ENCODE results near the gene SLC4A4. TPM values are rescaled to one million over a fixed set of nuclear protein-coding genes. Genes with fewer than 3 reads are reported as not detected.

SLC4A4 gene
- total and polyA plus RNA-seq, 2 of the 8 experiments (the other 6 are each of a cell fraction or from before 2014, with no cell fraction given): 0.67 to 2.8 TPM

- Histone ChIP-seq H3K23me2 (ENCODE audit: low read depth, low read length) (no peaks in the 10 kb centered on the region), H3K36me3 (ENCODE audit: control insufficient read depth in 2 of 4, insufficient read depth in 4 of 4, low read length in 3 of 4) (no peaks in the 10 kb centered on the region), H3K9me3 (ENCODE audit: insufficient read depth in 2 of 2, low read depth in 1 of 2, low read length in 1 of 2) (no peaks in the 10 kb centered on the region), H3K9ac (replicated peaks in 1 of 4; ENCODE audit: extremely low read depth in 1 of 4, low read depth in 3 of 4, low read length in 3 of 4) (no peak overlapping the region), H3K56ac (replicated peaks; ENCODE audit: insufficient read length, low read depth, low read length) (no peak overlapping the region), H4K5ac (ENCODE audit: insufficient read length, low read depth, low read length) (no peak overlapping the region), H3K4me2 (ENCODE audit: insufficient read depth in 1 of 2, low read depth in 2 of 2, low read length in 2 of 2) (no peak overlapping the region), H4K91ac (replicated peaks; ENCODE audit: insufficient read length, low read length) (no peak overlapping the region), H3K79me1 (ENCODE audit: low read depth, low read length) (no peaks in the 10 kb centered on the region), H2BK5ac (ENCODE audit: low read depth, low read length) (no peak overlapping the region), H2AK5ac (ENCODE audit: low read depth, low read length) (no peak overlapping the region), H3K4me3 (ENCODE audit: extremely low read depth in 1 of 4, insufficient read depth in 2 of 4, low read depth in 3 of 4, low read length in 4 of 4) (no peak overlapping the region), H3K4me1 (replicated peaks in 1 of 4; ENCODE audit: control insufficient read depth in 3 of 4, insufficient read depth in 4 of 4, low read length in 3 of 4) (0 out of 7 replicates have a peak, but pooled peaks cover 0 to 2% (median 0%) of the 10 kb centered on the region in 4 experiments), H3K27me3 (replicated peaks in 1 of 4; ENCODE audit: control insufficient read depth in 3 of 4, extremely low read depth in 1 of 4, insufficient read depth in 3 of 4, low read length in 3 of 4) (no peaks in the 10 kb centered on the region), H2BK12ac (ENCODE audit: low read depth, low read length) (no peak overlapping the region), H3K27ac (ENCODE audit: low read depth, low read length) (no peak overlapping the region), H4K8ac (ENCODE audit: extremely low read depth, insufficient read depth, low read length) (no peak overlapping the region), H3K4ac (replicated peaks; ENCODE audit: insufficient read length, low read depth, low read length) (no peak overlapping the region), H2BK120ac (replicated peaks; ENCODE audit: low read depth, low read length) (no peak overlapping the region), H3K18ac (ENCODE audit: extremely low read depth, low read length) (no peak overlapping the region), H3K14ac (ENCODE audit: insufficient read length) (no peak overlapping the region), H2AFZ (ENCODE audit: low read length) (no peak overlapping the region), H2BK20ac (ENCODE audit: low read length) (no peak overlapping the region), H4K20me1 (replicated peaks in 1 of 2; ENCODE audit: control insufficient read depth in 1 of 2, insufficient read depth in 2 of 2, low read length in 2 of 2) (no peaks in the 10 kb centered on the region), H3K79me2 (ENCODE audit: control insufficient read depth in 1 of 2, insufficient read depth in 2 of 2, low read length in 2 of 2) (no peaks in the 10 kb centered on the region; a peak in 1 of 4 replicates), H2BK15ac (ENCODE audit: low read length) (no peak overlapping the region), H3K23ac (ENCODE audit: insufficient read length) (no peak overlapping the region)
- no peak for FAIRE-seq
- ChIA-PET POLR2A (ENCODE audit: partially characterized antibody) (no interaction called here), CTCF (ENCODE audit: partially characterized antibody) (interaction anchor here (0.7 to 1.7 kb wide), 9 partner anchors 8 to 313 kb away, joined by 3 to 10 read pairs (median 3); no protein-coding TSS in a partner anchor)
- 86% methylated on average over 4 of the region's 4 CpGs; no CpG with 5 or more reads in 1 of the 2 experiments for WGBS, 2 experiments (ENCODE audit: extremely low coverage in 1 of 2, insufficient coverage in 1 of 2, insufficient read length in 1 of 2, insufficient replicate concordance in 2 of 2, low coverage in 1 of 2, low lambda C conversion rate in 2 of 2, missing lambda C conversion rate in 1 of 2)
- DNase-seq (ENCODE audit: low read depth in 1 of 2, low spot score in 2 of 2): no peak
- TF ChIP-seq, protein P1, sequence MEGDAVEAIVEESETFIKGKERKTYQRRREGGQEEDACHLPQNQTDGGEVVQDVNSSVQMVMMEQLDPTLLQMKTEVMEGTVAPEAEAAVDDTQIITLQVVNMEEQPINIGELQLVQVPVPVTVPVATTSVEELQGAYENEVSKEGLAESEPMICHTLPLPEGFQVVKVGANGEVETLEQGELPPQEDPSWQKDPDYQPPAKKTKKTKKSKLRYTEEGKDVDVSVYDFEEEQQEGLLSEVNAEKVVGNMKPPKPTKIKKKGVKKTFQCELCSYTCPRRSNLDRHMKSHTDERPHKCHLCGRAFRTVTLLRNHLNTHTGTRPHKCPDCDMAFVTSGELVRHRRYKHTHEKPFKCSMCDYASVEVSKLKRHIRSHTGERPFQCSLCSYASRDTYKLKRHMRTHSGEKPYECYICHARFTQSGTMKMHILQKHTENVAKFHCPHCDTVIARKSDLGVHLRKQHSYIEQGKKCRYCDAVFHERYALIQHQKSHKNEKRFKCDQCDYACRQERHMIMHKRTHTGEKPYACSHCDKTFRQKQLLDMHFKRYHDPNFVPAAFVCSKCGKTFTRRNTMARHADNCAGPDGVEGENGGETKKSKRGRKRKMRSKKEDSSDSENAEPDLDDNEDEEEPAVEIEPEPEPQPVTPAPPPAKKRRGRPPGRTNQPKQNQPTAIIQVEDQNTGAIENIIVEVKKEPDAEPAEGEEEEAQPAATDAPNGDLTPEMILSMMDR (IDR thresholded peaks at IDR 0.05; ENCODE audit: control extremely low read depth in 1 of 3, insufficient read depth in 1 of 3, low read depth in 1 of 3, low read length in 3 of 3): peak in 2 of 3 experiments; percentile 9 to 11; a peak in 2 of 4 replicates
- TF ChIP-seq POLR2A (IDR thresholded peaks at IDR 0.05; ENCODE audit: control extremely low read depth in 1 of 2, low read depth in 2 of 2, low read length in 2 of 2): no peak
These were observed 202.0 kb downstream of the SLC4A4 start for GRCh38 chr4:71540749-71541269.

All from H1 (cell line).